Aorta (tissue), 5 donors: ENCODE data around the gene DOCK8. TPM values are rescaled to one million over a fixed set of nuclear protein-coding genes. Genes with fewer than 3 reads are reported as not detected.

Experiments
- ATAC-seq: fragments of 200-7000 bp; cut with Tn5 transposase; one replicate; pipeline ENCODE4 v1.9.1; 2022; ENCODE audit warnings: moderate library complexity; ENCODE audit not compliant: low FRiP score
- DNase-seq, 2 donors: peaks; one replicate each; pipeline ENCODE4 v3.0.0-alpha.2; 2020
- H3K27ac ChIP-seq, 2 donors: one replicate each; pipeline ENCODE4 v1.5.1; 2013; ENCODE audit warnings: low read length in 2 of 2, mild to moderate bottlenecking in 2 of 2, moderate library complexity in 2 of 2, control low read depth in 1 of 2, inconsistent platforms in 1 of 2, low read depth in 1 of 2
- H3K27me3 ChIP-seq, 2 donors: one replicate each; pipeline ENCODE4 v1.6.1; 2013; ENCODE audit warnings: control low read depth in 1 of 2, low read length in 1 of 2, mild to moderate bottlenecking in 1 of 2, moderate library complexity in 1 of 2; ENCODE audit not compliant: insufficient read depth in 2 of 2, control insufficient read depth in 1 of 2
- H3K36me3 ChIP-seq, 2 donors: one replicate each; pipeline ENCODE4 v1.6.1; 2013; ENCODE audit warnings: control low read depth in 1 of 2, low read length in 1 of 2, mild to moderate bottlenecking in 1 of 2; ENCODE audit not compliant: insufficient read depth in 2 of 2, control insufficient read depth in 1 of 2
- H3K4me1 ChIP-seq, 2 donors: one replicate each; pipeline ENCODE4 v1.6.1; 2013; ENCODE audit warnings: low read length in 2 of 2, control low read depth in 1 of 2, mild to moderate bottlenecking in 1 of 2, moderate library complexity in 1 of 2; ENCODE audit not compliant: insufficient read depth in 2 of 2, control insufficient read depth in 1 of 2
- H3K4me3 ChIP-seq, 2 donors: one replicate each; pipeline ENCODE4 v1.5.1; 2013; ENCODE audit warnings: low read length in 2 of 2, control low read depth in 1 of 2, mild to moderate bottlenecking in 1 of 2
- H3K9me3 ChIP-seq: one replicate; pipeline ENCODE4 v1.6.1; 2013; ENCODE audit warnings: mild to moderate bottlenecking, low read length; ENCODE audit not compliant: control insufficient read depth
- whole genome bisulfite sequencing, 2 donors: extraction: QIAGEN DNeasy Blood & Tissue Kit; methylation state at CpG; one replicate each; pipeline ENCODE4 v1.1.7; 2013; 5-methylcytosine and 5-hydroxymethylcytosine counted together
- intact Hi-C, 2 donors: fragments of 100-400 bp; cut with DNase I; formaldehyde crosslinking; loops; one replicate each; pipeline versions ENCODE4 v1.14.2 to v1.15.0; 2022
- polyA plus RNA-seq, 2 donors: library from polyadenylated mRNA; stranded (reverse); fragments of 200-250 nt; gene quantifications; one replicate each; pipeline ENCODE4 v1.2.3, GENCODE V29; 2013
- total RNA-seq, 2 donors: library from RNA; stranded (reverse); fragmentation: NEBNext Ultra II Directional; extraction: Animal tissue kit (Norgen Biotek cat#: 25700); gene quantifications; one replicate each; pipeline ENCODE4 v1.2.1, GENCODE V29; 2021
- donor health status: healthy with polysubstance abuse.
- donor health status: Bipolar disorder and iron deficiency.
- donor health status: DM: no; HTN: no; CAD: no.
- donor health status: DM: no; HTN: no; CAD: no.
- donor health status: DM: yes; HTN: yes; CAD: no.

The DOCK8 gene
- total and polyA plus RNA-seq, 4 donors, result 2.0 to 42.8 (median 11.5) TPM

DNA sequence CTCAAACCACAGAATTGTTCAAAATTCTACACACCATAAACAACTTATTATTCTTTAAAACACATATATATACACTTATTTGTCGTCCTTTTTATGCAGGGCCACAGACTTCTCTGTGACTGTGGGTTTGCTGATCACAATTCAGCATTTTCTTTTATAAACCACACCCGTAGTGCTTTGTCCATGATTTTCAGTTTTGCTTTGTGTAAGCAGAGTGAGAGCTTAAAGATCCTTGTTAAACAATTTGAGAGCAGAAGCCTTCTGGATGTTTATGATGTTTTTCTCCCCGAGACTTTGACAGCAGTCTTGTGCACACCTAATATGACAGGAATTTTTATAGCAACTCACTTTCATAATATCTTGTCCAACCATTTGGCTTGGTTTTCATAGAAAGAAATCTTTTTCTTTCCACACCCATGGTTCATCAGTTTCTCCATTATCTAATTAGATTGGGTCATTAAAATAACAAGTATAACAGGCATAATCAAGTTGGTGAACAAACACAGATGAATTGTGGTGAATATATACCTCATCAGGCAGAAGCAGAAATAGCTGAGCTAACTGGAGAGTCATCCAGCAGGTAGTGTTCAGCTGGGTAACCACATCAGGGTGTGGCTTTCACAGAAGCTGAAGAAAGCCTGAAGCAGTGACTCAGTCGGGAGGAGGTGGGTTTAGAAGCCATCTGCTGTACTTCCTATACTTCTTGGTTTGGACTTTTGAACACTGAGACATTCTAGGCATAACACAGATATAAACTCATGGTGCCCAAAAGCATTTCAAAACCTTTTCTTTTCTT, 232.8 kb downstream of the DOCK8 start:
- intact Hi-C loops, result no loop called here
- 69 to 74% methylated on average over 4 of the region's 4 CpGs for WGBS, 2 donors

DNA sequence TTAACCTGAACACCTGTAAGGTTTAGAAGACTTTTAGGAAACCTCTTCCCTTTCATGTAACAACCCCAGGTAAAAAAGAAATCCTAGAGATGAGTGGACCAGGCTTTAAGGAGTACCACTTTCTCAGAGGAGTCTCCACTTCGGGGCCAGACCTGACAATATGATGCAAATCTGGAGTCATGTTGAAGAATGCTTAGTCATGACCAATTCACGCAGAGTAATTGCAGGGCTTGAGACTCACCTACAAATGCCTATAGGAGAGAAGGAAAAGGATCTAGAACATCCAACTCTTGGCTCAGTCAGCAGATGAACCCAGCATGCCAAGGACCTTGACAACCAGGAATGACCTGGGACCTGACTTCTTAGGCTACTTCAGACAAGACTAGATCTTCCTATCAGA, 235.4 kb downstream of the DOCK8 start:
- no peaks in the 10 kb centered on the region for H3K36me3 ChIP-seq
- no peaks in the 10 kb centered on the region for H3K9me3 ChIP-seq
- no peaks in the 10 kb centered on the region for H3K4me1 ChIP-seq
- whole genome bisulfite sequencing, 2 donors, result 67 to 70% methylated on average over 2 of the region's 2 CpGs
- no peaks in the 10 kb centered on the region for H3K27me3 ChIP-seq
- ATAC-seq, result no peak
- no peak overlapping the region for H3K27ac ChIP-seq
- intact Hi-C loops, result no loop called here
- DNase-seq, result no peak
- no peak overlapping the region for H3K4me3 ChIP-seq

More for the DNA sequence above, 232.8 kb downstream of the DOCK8 start:
- DNase-seq (no peak), ATAC-seq (no peak)
- H3K4me1 ChIP-seq, result no peaks in the 10 kb centered on the region
- H3K4me3 ChIP-seq, result no peak overlapping the region
- no peaks in the 10 kb centered on the region for H3K27me3 ChIP-seq
- no peaks in the 10 kb centered on the region for H3K9me3 ChIP-seq
- H3K36me3 ChIP-seq, result no peaks in the 10 kb centered on the region
- H3K27ac ChIP-seq, result no peak overlapping the region

DNA sequence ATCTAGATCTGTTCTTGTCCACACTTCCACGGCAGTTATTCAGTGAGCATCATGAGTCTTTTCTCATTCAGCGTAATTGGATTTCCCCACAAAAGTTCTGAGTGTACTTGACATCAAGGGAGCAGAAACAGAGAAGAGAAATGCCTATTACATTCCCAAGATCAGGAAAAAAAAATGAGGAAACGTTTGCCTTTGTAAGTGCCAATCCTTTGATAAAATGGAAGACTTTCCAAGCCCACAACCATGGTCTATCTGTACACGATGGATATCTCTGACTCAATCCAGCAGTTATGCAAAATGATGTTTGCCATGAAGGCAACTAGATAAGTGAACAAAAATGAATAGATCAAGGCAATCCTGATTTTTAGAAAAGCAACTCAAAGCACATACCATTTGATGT, 235.9 kb downstream of the DOCK8 start:
- no peaks in the 10 kb centered on the region for H3K4me1 ChIP-seq
- no peaks in the 10 kb centered on the region for H3K27me3 ChIP-seq
- H3K4me3 ChIP-seq, result no peak overlapping the region
- no peak for ATAC-seq
- DNase-seq, result no peak
- WGBS, 2 donors, result 63 to 69% methylated on average over 4 of the region's 4 CpGs
- H3K9me3 ChIP-seq, result no peaks in the 10 kb centered on the region
- intact Hi-C loops, result no loop called here
- no peaks in the 10 kb centered on the region for H3K36me3 ChIP-seq
- H3K27ac ChIP-seq, result no peak overlapping the region

DNA sequence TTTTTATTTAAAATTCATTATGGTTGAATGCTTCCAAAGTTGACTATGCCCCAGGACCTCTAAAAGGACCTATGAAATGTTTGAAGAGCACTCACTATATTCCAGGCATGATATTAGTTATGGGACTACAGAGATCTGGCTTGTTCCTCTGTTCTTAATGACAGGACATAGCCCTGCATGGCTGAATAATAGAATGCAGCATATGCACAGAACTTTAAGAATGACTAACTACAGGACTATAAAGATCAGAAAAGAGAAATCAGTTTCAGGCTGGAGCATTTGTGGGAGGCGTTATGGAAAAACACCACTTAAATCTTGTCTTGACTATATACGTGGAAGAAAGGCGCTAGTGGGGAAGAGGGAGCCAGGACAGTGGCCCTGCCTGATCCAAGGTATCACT, 239.2 kb downstream of the DOCK8 start:
- WGBS, 2 donors, result 94 to 96% methylated on average over 3 of the region's 3 CpGs
- DNase-seq, result no peak
- Histone ChIP-seq H3K4me3 (no peak overlapping the region), H3K9me3 (no peaks in the 10 kb centered on the region), H3K36me3 (no peaks in the 10 kb centered on the region), H3K4me1 (no peaks in the 10 kb centered on the region), H3K27ac (no peak overlapping the region), H3K27me3 (no peaks in the 10 kb centered on the region)
- no peak for ATAC-seq
- intact Hi-C loops, result no loop called here

DNA sequence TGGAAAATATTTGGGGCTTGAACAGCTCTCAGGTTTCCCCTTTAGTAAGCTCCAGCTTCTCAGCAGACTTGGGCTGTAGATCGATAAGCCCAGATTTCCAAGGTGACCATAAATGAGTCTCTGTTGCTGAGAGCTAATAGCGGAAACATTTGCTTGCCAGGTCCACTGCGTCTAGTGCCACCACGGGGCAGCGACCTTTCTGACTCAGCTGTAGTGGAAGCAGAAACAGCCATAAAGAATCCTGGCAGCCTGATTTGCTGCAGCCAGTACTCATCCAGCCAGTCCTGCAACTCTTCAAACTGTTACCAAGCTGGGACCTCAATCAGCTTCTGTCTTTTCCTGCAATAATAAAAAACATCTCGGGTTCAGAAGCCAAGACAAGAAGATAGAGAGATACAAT, 241.7 kb downstream of the DOCK8 start:
- Histone ChIP-seq H3K27me3 (no peaks in the 10 kb centered on the region), H3K36me3 (no peaks in the 10 kb centered on the region), H3K9me3 (no peaks in the 10 kb centered on the region), H3K4me3 (no peak overlapping the region), H3K27ac (no peak overlapping the region), H3K4me1 (no peaks in the 10 kb centered on the region)
- ATAC-seq (no peak), DNase-seq (no peak)
- intact Hi-C loops, result no loop called here
- WGBS, 2 donors, result 48 to 50% methylated on average over 6 of the region's 6 CpGs

DNA sequence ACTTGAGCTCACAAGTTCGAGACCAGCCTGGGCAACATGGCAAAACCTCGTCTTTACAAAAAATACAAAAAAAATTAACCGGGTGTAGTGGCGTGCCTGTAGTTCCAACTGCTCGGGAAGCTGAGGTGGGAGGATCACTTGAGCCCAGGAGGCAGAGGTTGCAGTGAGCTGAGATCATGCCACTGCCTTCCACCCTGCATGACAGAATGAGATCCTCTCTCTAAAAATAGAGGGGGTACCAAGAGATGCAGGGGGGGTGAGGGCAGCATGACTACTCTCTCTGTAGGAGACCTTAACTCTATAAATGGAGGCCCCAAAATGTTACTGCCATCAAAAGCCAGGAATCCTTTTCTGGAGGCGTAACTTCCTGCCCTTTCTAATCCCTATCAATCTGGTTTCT, 243.9 kb downstream of the DOCK8 start:
- H3K9me3 ChIP-seq, result no peaks in the 10 kb centered on the region
- no peak overlapping the region for H3K4me3 ChIP-seq
- no peaks in the 10 kb centered on the region for H3K27me3 ChIP-seq
- DNase-seq (no peak), ATAC-seq (no peak)
- 94% methylated on average over 6 of the region's 6 CpGs for WGBS, 2 donors
- H3K27ac ChIP-seq, result no peak overlapping the region
- no peaks in the 10 kb centered on the region for H3K36me3 ChIP-seq
- intact Hi-C loops, result no loop called here
- no peaks in the 10 kb centered on the region for H3K4me1 ChIP-seq

DNA sequence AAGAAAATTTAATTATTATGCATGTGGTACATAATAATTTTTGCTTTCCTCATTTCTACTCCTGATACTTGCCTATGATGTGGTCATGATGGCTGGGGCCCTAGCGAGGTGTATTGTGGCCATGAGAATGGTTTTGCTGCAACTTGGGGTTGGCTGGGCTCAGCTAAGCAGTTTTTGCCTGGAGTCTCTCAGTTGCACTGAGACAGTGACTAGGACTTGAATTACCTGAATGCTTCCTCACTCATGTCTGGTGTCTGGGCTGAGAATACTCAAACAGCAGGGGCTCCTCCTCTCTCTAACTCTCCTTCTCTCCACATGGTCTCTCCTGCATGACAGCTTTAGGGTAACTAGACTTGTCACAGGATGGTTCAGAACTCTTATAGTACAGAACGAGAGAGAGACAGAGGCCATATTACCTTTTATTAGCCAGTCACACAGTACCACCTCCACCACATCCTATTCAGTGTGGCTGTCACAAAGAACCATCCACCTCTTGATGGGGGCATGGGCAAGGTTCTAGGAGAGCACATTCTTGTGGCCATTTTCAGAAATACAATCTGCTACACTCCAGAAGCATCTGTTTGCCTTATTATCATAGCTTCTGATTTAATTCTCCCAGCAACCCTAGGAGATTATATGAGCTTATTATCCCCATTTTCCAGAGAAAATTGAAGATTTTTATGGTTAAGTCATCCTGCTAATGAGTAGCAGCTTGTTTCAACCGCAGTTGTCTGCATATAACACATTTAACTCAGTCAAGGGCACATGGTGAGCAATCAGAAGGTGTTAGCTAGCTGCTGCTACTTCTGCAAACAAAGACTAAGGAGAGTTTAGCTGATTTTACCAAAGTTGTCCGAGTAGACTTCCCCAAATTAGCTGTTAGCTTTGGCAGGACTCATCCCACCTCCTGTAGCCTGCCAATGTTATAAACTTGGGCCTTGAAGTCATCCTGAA, 245.1 kb downstream of the DOCK8 start:
- H3K27me3 ChIP-seq, result no peaks in the 10 kb centered on the region
- no peaks in the 10 kb centered on the region for H3K9me3 ChIP-seq
- 68 to 69% methylated on average over 4 of the region's 4 CpGs for WGBS, 2 donors
- H3K27ac ChIP-seq, result no peak overlapping the region
- DNase-seq (no peak), ATAC-seq (no peak)
- H3K4me3 ChIP-seq, result no peak overlapping the region
- H3K36me3 ChIP-seq, result no peaks in the 10 kb centered on the region
- intact Hi-C loops, result no loop called here
- H3K4me1 ChIP-seq, result no peaks in the 10 kb centered on the region

DNA sequence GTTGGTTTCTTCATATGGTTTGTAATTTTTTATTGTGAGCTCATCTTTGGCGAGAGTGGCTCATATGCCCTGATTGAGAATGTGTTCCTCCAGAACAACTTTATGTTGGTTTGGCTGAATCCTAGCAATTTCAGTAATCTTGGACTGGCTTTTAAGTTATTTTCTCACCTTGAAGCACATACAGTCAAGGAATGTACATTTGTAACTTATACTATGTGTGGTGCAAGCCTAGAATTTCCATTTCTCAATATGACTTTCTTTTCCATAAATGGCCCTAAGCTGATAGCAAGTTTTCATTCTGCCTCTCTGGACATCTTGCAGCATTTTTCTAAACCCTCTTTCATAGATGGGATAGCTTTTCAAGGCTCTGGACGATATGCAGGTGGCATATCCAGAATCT, 247.5 kb downstream of the DOCK8 start:
- Histone ChIP-seq H3K4me1 (no peaks in the 10 kb centered on the region), H3K36me3 (no peaks in the 10 kb centered on the region), H3K9me3 (no peaks in the 10 kb centered on the region), H3K27me3 (no peaks in the 10 kb centered on the region), H3K27ac (no peak overlapping the region), H3K4me3 (no peak overlapping the region)
- DNase-seq, result no peak
- intact Hi-C loops, result no loop called here
- no peak for ATAC-seq
- WGBS, 2 donors, result 90 to 93% methylated on average over 2 of the region's 2 CpGs
